Smooth muscle cell of the brain vasculature (primary cell): ENCODE data around the gene ZNF670.
A peak's percentile ranks its signal among the peaks of the same experiment; 100 is the strongest.
"Not testable (repeated sequence)": the region's sequence is repeated elsewhere in the genome, so short reads cannot be mapped to it uniquely, and the experiment has no call there.

Experiments
- DNase-seq: peaks from one replicate; pipeline ENCODE4 v3.0.0-alpha.2; 2012; ENCODE audit warnings: low read depth, low spot score

ZNF670 gene

DNA sequence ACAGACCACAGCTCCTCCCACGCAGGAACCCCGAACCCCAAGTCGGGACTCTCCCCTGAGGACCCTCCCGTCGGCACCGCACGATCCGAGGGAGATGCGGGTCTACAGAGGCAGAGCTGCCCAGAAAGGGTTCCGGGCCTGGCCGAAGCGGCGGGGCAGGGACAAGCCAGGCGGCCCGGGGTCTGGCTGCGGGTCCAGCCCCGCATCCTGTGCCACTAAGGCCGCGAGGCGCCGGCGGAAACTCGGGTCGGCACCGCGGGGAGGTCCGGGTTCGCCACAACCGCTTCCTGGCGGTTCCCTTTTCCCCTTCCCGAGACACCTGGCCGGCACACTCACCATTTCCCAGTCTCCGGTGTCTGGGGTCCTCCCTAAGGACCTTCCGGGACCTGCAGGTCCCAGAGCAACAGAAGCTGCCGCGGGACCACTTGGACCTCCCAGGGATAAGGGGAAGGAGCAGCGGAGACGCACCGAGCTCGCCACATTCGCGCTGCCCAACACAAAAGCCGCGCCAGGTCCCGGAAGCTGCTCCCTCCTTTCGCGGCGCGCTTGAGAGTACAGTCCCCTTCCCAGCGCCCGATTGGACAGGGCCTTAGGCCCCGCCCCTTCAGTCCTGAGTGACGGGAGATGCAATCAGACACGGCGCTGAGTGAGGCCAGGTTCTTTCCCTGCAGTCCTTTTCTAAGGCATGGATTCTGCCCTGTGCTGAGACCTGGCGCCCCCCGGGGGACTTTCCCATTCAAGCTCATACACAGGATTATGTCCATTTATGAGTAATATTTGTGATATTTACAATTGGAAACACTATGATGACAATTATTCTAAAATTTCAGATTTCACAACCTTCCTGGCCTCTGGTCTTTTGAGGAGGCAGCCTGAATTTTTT lies at the start of gene ZNF670:
ZNF670 (minus strand) TSS at position 554 of the 883 bp plus-strand sequence; CDS start at position 339, 215 bp downstream.
- DNase-seq = peak; percentile 77

DNA sequence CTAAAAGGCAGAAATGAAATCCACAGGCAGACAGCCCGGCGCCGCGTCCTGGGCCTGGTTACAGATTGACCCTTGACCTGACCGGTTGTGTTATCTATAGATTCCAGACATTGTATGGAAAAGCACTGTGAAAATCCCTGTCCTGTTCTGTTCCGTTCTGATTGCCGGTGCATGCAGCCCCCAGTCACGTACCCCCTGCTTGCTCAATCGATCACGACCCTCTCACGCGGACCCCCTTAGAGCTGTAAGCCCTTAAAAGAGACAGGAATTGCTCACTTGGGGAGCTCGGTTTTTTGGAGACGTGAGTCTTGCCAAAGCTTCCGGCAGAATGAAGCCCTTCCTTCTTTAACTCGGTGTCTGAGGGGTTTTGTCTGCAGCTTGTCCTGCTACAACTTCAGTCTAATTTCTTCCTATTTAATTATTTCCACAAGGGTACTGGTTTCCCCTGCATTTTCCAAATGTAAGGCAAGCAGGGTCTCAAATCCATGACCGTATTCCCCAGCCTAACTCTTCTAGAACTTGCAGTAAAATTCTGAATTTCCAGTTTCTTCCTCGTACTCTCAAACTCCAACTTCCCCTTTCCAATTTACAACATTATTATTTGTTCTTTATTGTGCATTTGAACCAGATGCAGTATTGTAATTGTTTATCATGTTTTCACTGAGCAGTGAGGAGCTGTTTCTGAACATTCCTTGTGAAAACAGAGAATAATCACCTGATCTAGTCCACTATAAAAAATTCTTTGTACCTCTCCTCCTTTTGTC lies 49.1 kb upstream of the ZNF670 start:
- DNase-seq = not testable (repeated sequence)

GRCh38 chr1:247126601-247127000 lies 48.0 kb upstream of the ZNF670 start:
- not testable (repeated sequence) for DNase-seq

- DNase-seq = not testable (repeated sequence)
Observed at GRCh38 chr1:247126166-247126565, 47.6 kb upstream of the ZNF670 start.

DNA sequence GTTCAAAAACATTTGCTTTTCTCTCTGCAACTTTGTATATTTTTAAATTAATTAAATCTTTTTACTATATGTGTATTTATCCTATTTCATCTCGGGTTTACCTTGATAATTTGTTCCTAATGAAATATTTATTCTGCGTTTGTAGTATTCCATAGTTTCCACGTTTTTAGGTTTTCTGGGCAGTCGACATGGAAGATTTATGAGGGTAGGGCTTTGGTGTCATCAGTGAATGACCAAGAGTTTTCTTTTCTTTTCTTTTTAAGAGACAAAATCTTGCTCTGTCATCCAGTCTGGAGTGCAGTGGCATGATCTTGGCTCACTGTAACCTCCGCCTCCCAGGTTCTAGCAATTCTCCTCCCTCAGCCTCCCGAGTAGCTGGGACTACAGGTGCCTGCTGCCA lies 42.8 kb upstream of the ZNF670 start:
- DNase-seq = no peak

- DNase-seq = not testable (repeated sequence)
Observed at GRCh38 chr1:247120408-247120668, 41.7 kb upstream of the ZNF670 start.

DNA sequence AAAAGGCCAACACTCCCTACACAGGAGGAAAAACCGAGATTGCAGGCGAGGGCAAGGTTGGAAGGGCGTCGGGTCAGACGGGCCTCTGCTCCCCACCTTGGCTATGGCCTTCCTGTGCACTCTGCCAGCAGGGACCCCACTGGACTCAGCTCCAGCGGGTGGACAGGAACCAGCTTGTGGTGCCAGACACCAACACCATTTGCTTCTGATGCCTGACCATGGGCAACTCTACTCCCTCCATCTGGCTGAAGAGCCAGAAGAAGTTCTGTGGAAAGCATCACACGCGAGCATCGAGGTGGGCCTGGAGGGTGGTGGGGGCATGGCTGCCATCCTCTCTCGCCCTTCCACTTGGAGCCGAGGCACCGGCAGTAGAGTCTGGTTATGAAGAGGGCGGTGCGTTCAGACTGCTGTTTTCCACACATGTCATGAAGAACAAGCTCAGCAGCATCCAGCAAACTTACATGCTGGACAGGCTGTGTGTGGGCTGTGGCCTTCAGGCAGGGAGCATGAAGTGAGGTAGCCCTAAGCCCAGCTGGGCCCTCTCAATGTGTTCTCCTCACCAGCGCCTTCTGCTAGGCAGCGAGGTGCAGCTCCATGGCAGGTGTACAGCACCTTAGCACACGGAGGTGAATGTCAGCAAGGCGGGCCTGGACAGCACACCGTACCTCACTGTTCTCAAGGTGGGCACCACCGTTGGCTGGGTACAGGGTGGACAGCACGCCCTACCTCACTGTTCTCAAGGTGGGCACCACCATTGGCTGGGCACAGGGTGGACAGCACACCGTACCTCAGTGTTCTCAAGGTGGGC lies 41.2 kb upstream of the ZNF670 start:
- no peak for DNase-seq

- DNase-seq = no peak
Observed at GRCh38 chr1:247118946-247119446, 40.4 kb upstream of the ZNF670 start.

DNA sequence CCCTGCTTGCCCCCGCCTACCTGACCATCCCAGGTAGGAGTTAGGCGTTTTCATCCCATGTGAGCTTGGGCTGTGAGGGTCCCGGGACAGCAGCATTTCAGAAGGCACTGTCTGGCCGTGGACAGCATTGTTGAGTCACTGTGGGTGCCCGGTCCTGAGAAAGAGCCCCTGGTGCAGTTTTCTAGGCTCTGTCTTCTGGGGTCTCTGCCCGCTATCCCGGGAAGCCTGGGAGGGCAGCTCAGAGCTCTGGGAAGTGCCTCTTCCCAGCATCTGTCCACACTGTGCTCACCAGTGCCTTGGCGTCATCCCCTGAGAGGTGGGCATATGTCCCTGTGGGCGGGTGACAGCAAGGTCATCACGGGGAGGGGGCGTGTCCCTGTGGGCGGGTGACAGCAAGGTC lies 36.9 kb upstream of the ZNF670 start:
- no peak for DNase-seq

DNA sequence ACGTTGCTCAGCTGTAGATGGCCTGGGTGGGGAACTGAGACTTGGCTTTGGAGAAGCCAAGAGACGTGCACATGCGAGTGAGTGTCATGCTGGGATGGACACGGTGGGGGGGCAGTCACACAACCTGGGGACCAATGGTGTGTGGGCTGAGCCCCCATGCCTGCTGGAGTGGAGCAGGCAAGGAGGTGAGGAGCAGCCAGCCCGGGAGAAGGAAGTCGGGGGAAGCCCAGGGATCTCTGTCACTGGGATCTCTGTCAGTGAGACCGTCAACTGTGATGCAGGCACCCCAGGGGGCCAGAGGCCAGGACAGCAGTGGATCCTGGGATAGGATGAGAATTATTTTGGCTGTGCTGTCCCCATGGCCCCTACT lies 36.5 kb upstream of the ZNF670 start:
- no peak for DNase-seq

- no peak for DNase-seq
Observed at GRCh38 chr1:247114351-247115140, 35.9 kb upstream of the ZNF670 start.

- DNase-seq = no peak
Observed at GRCh38 chr1:247113733-247114271, 35.2 kb upstream of the ZNF670 start.

DNA sequence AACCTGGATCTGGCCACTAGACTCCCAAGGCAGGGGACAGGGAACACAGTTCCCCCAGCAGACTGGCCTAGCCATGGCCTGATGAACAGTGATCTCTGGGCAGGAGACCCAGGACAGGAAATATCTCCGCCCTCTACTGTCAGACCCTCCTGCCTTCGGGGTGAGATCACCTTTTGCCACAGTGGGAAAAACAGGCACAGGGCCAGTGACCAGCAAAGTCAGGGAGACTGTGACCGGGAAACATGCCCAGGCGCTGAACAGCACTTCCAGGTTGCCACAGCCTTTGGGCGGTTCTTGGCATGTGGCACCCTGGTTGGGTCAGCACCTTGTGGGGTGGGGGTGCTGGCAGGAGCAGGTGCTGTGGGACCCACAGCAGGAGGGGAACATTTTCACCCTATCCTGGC lies 34.5 kb upstream of the ZNF670 start:
- DNase-seq = no peak

DNA sequence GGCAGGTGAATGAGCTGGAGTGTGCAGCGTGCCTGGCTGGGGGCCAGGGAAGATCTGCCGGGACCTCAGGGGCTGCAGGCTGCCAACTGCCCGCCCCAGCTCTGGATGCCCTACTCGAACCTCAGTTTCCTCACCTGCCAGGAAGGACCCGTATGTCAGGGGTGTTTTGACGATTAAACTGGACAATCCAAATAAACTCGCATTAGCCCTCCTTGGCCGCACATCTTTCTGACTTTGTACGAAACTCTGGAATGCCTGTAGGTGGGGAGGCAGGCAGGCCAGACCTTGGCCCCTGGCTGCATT lies 33.8 kb upstream of the ZNF670 start:
- DNase-seq = no peak

DNA sequence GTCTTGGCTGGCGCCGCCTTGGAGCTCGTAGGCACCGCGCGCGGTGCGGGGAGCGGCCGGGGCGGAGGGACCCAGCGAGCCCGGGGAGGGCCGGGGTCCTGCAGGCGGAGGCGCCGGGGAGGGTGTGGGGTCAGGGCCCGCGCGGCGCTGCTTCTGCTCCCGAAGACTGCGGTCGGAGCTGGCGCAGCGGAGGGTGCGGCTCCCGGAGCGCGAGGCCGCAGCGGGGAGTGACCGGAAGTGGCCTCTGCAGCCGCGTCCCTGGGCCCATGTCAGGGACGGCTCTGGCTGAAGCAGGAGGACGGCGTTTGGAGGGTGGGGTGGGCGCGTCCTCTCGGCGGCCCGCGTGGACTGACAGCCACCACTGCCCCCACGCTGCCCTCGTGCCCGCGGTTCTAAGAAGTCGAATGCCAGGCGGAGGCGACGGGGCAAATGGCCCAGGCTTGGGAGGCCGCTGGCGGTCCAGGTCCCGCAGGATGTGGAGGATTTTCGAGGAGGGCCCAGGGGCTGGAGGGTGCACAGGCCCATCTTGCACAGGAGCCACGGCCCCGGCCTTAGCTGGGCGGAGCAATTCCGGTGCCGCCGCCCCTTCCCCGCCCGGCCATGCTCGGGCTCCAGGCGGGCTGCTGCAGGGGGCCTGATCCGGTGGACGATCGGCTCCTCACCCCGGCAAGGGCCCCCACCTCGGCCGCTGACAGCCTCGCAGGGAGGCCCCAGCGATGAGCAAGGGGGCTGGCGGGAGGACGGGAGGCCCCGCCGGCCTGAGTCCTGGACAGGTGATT lies 33.3 kb upstream of the ZNF670 start:
- DNase-seq = no peak

DNA sequence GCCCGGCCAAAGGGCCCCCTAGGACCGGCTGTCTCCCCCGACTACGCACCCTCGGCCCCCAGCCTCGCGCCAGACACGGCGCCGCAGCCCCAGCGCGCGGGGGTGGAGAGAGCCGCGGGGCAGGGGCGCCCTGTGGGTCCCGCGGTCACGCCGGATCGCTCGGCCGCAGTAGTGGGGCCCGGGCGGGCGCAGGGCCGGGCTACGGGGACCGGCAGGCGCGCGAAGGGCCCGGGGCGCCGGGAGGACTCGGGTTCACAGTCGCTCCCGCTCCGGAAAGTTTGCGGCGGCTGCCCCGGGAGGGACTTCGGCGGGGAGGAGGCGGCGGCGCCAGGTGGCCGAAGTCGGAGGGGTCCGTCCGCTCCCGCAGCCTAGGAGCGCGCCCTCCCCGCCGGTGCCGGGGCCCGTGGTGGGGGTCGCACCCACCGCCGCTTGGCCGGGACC lies 32.7 kb upstream of the ZNF670 start:
- DNase-seq = no peak

DNA sequence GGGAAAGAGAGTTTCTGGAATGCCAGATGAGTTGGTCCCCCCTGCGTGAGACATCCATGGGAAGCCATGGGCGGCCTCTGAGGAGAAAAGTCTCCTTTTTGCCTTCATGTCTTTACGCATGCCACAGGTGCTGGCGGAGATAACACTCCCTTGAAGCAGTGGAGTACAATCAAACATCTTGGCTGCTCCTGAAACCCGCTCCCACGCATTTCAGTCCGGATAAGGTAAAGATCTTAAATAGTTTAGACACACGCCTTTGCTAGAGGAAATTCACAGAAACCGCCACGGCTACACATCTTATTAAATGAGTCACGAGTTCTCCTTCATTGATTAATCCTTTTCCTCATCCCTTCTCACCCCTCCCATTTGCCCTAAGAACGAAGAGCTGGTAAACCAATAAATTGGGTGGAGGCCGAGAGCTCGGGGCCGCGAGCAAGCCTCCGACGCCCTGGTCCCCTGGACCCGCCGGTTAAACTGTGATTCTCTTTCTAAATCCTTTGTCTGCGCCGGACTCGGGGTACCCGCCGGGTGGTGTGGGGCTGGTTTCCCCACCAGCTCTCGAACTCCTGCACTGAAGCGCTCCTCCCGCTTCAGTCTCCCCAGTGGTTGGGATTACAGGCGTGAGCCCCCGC lies 32.1 kb upstream of the ZNF670 start:
- no peak for DNase-seq

DNA sequence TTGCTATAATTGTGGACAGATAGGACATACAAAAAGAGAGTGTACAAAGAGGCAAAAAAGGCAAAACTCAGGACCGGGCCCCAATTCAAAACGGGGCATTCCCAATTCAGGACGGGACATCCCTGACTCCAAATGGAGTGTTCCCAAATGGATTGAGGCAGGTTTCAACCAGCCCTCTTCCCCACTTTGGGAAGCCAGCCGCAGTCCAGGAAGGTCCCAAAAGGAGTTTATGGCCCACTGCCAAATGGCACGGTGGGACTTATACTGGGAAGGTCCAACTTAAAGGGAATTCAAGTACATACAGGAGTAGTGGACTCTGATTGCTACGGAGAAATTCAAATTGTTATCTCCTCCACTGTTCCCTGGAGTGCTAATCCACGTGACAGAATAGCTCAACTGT lies 29.1 kb upstream of the ZNF670 start:
- DNase-seq = no peak

- DNase-seq = no peak
Observed at GRCh38 chr1:247105966-247106365, 27.4 kb upstream of the ZNF670 start.

GRCh38 chr1:247104965-247105364 lies 26.4 kb upstream of the ZNF670 start:
- no peak for DNase-seq
